PC-9 (cell line): Measurements from ENCODE around the gene RALGAPA2. TPM values are rescaled to one million over a fixed set of nuclear protein-coding genes. Genes with fewer than 3 reads are reported as not detected.

ENCODE experiments used
- BruUV-seq: library from RNA; stranded (reverse); fragments of 400-500 nt; replicated peaks from 2 replicates; lab custom pipeline; 2021; lab: Mats Ljungman, UMichigan
- CTCF ChIA-PET: fragments of 300-600 bp; sonication (Branson Sonifier 250); formaldehyde crosslinking; loops from one replicate; lab custom pipeline; 2022; ENCODE audit warnings: antibody characterized with exemption; lab: Charles Lee
- POLR2A ChIA-PET: fragments of 300-600 bp; sonication (Branson Sonifier 250); formaldehyde crosslinking; loops from one replicate; lab custom pipeline; 2022; ENCODE audit warnings: antibody characterized with exemption; ENCODE audit not compliant: unreplicated experiment; lab: Charles Lee
- DNase-seq, 2 experiments: peaks; one replicate each; pipeline versions ENCODE4 v3.0.0 to v3.0.0-alpha.2; 2015 to 2022; ENCODE audit warnings: mixed read lengths in 1 of 2
- H2AFZ ChIP-seq: fragments of 200-600 bp; sonication (generic); 2 replicates; pipeline ENCODE4 v1.8.1; 2017; ENCODE audit warnings: antibody characterized with exemption
- H3F3A ChIP-seq: fragments of 200-600 bp; sonication (generic); 2 replicates; pipeline ENCODE4 v1.8.1; 2017; ENCODE audit warnings: antibody characterized with exemption, mild to moderate bottlenecking, low read depth; ENCODE audit not compliant: insufficient read depth
- H3K27ac ChIP-seq: fragments of 200-600 bp; sonication (generic); 2 replicates; pipeline ENCODE4 v1.6.1; 2016; ENCODE audit warnings: mixed run types
- H3K27me3 ChIP-seq: fragments of 200-600 bp; sonication (generic); 2 replicates; pipeline ENCODE4 v1.6.1; 2016; ENCODE audit warnings: low read depth, mixed run types; ENCODE audit not compliant: insufficient read depth
- H3K36me3 ChIP-seq: fragments of 200-600 bp; sonication (generic); 2 replicates; pipeline ENCODE4 v1.6.1; 2016; ENCODE audit warnings: low read depth, mixed run types
- H3K4me1 ChIP-seq: fragments of 200-600 bp; sonication (generic); replicated peaks from 2 replicates; pipeline ENCODE4 v1.6.1; 2016; ENCODE audit warnings: mixed run types; ENCODE audit not compliant: insufficient read depth
- H3K4me2 ChIP-seq: fragments of 200-600 bp; sonication (generic); 2 replicates; pipeline ENCODE4 v1.6.1; 2017; ENCODE audit warnings: mixed run types
- H3K4me3 ChIP-seq: fragments of 200-600 bp; sonication (generic); 2 replicates; pipeline ENCODE4 v1.6.1; 2016; ENCODE audit warnings: mixed run types
- H3K79me2 ChIP-seq: fragments of 200-600 bp; sonication (generic); 2 replicates; pipeline ENCODE4 v1.6.1; 2017; ENCODE audit warnings: low read depth, mixed run types
- H3K9me2 ChIP-seq: fragments of 200-600 bp; sonication (generic); 2 replicates; pipeline ENCODE4 v1.8.1; 2017; ENCODE audit warnings: mild to moderate bottlenecking; ENCODE audit not compliant: insufficient read depth
- H3K9me3 ChIP-seq: fragments of 200-600 bp; sonication (generic); 2 replicates; pipeline ENCODE4 v1.8.1; 2016; ENCODE audit warnings: low read depth; ENCODE audit not compliant: insufficient read depth
- H4K20me1 ChIP-seq: fragments of 200-600 bp; sonication (generic); 2 replicates; pipeline ENCODE4 v1.8.1; 2017; ENCODE audit not compliant: insufficient read depth
- EZH2 ChIP-seq: fragments of 200-600 bp; sonication (generic); IDR thresholded peaks from 2 replicates; pipeline ENCODE4 v1.8.0; 2017; ENCODE audit warnings: antibody characterized with exemption, low read depth
- intact Hi-C: fragments of 100-400 bp; cut with micrococcal nuclease; formaldehyde crosslinking; loops from one replicate; pipeline ENCODE4 v1.10.0; 2022; ENCODE audit not compliant: unreplicated experiment
- total RNA-seq: library from RNA; stranded (reverse); gene quantifications from 2 replicates; pipeline ENCODE4 v1.2.3, GENCODE V29; 2021
- TF ChIP-seq, protein P1 (sequence below): fragments of 200-600 bp; sonication (generic); conservative IDR thresholded peaks from 2 replicates; pipeline ENCODE4 v1.6.1; 2017; ENCODE audit warnings: mixed run types, antibody characterized with exemption, mild to moderate bottlenecking, moderate library complexity

Gene RALGAPA2
- total RNA-seq, 1 experiment from 2014 or later = 28.7 TPM

DNA sequence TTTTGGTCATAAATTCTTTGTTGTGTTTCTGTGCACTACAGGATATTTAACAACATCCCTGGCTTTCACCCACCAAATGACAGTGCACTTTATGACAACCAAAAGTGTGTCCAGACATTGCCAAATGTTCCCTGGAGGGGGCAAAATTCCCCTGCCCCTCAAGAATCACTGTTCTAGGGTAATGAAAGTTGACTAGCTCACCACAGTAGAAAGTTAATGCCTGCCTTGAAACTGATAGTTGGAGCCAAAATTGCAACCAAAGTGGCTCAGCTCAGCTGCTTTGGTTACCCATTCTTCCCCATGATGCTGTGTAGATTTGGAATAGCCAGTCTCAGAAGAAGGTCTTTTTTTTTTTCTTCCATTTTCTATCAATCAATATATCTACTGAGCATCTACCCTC is 150.6 kb downstream of the RALGAPA2 start:
- H3K27me3 ChIP-seq = no peaks in the 10 kb centered on the region
- ChIA-PET POLR2A (no interaction called here), CTCF (no interaction called here)

DNA sequence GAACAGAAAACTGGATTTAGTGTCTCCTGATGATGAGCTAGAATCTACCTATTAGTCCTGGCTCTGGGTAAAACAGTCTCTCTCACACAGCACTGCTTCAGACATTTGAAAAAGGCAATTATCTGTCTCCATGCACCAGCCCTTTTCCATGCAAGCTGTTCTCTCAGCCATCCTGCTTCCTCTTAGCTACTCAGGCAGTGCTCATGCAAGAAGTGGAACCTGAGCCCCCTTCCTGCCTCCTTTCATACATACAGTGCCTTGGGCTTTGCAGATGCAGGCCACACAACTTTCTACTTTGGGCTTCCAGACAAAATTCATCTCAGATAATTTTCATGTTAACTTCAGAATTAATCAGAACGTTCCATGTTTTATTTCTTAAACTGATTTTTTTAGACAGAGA is 151.3 kb downstream of the RALGAPA2 start:
- TF ChIP-seq EZH2 = no peak
- TF ChIP-seq, protein P1, sequence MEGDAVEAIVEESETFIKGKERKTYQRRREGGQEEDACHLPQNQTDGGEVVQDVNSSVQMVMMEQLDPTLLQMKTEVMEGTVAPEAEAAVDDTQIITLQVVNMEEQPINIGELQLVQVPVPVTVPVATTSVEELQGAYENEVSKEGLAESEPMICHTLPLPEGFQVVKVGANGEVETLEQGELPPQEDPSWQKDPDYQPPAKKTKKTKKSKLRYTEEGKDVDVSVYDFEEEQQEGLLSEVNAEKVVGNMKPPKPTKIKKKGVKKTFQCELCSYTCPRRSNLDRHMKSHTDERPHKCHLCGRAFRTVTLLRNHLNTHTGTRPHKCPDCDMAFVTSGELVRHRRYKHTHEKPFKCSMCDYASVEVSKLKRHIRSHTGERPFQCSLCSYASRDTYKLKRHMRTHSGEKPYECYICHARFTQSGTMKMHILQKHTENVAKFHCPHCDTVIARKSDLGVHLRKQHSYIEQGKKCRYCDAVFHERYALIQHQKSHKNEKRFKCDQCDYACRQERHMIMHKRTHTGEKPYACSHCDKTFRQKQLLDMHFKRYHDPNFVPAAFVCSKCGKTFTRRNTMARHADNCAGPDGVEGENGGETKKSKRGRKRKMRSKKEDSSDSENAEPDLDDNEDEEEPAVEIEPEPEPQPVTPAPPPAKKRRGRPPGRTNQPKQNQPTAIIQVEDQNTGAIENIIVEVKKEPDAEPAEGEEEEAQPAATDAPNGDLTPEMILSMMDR = no peak
- no peaks in the 10 kb centered on the region for H3K79me2 ChIP-seq
- ChIA-PET POLR2A (no interaction called here), CTCF (no interaction called here)
- H2AFZ ChIP-seq = no peak overlapping the region
- H3F3A ChIP-seq = no peaks in the 10 kb centered on the region
- no peaks in the 10 kb centered on the region for H4K20me1 ChIP-seq
- BruUV-seq = no TSS peak
- H3K4me3 ChIP-seq = no peak overlapping the region
- H3K36me3 ChIP-seq = no peaks in the 10 kb centered on the region
- H3K9me3 ChIP-seq = no peaks in the 10 kb centered on the region
- H3K4me2 ChIP-seq = no peak overlapping the region
- no peak for DNase-seq
- no peaks in the 10 kb centered on the region for H3K4me1 ChIP-seq
- 0 out of 2 replicates have a peak, but pooled peaks cover 3% of the 10 kb centered on the region for H3K9me2 ChIP-seq
- H3K27me3 ChIP-seq = no peaks in the 10 kb centered on the region
- intact Hi-C loops = no loop called here
- H3K27ac ChIP-seq = no peak overlapping the region

More for the DNA sequence above, 150.6 kb downstream of the RALGAPA2 start:
- Histone ChIP-seq H3K9me2 (0 out of 2 replicates have a peak, but pooled peaks cover 3% of the 10 kb centered on the region), H3K4me1 (no peaks in the 10 kb centered on the region), H3K4me3 (no peak overlapping the region), H3F3A (no peaks in the 10 kb centered on the region), H3K79me2 (no peaks in the 10 kb centered on the region), H4K20me1 (no peaks in the 10 kb centered on the region), H3K9me3 (no peaks in the 10 kb centered on the region), H3K4me2 (no peak overlapping the region), H3K36me3 (no peaks in the 10 kb centered on the region), H2AFZ (no peak overlapping the region), H3K27ac (no peak overlapping the region)
- TF ChIP-seq, protein P1 = no peak
- TF ChIP-seq EZH2 = no peak
- no TSS peak for BruUV-seq
- DNase-seq = no peak
- intact Hi-C loops = no loop called here

DNA sequence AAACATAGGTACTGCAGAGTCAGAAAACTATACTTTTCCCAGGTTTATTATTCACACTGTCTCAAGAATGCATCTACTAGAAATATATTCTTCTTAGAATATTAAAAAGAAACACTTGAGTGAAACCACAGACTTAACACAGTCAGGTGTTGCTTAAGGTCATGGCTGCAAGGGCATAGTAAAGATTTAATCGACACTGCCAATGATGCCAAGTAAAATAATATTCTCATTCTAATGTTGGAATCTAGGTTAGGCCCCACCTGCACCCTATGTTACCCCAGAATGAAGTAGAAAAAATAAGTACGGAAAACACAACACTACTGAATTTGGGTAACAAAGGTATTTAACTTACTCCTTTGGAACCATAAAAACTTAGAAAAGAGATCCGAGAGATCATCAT is 155.0 kb downstream of the RALGAPA2 start:
- Histone ChIP-seq H3K4me1 (peaks cover 5% of the 10 kb centered on the region; the same call in 1 of the 2 replicates), H3K27me3 (no peaks in the 10 kb centered on the region), H3K9me3 (no peaks in the 10 kb centered on the region; the same call in 1 of the 2 replicates), H4K20me1 (no peaks in the 10 kb centered on the region), H3K9me2 (no peaks in the 10 kb centered on the region), H3K4me3 (no peak overlapping the region), H3F3A (no peaks in the 10 kb centered on the region), H3K27ac (no peak overlapping the region), H3K79me2 (no peaks in the 10 kb centered on the region), H2AFZ (no peak overlapping the region), H3K36me3 (no peaks in the 10 kb centered on the region), H3K4me2 (no peak overlapping the region)
- no peak for DNase-seq
- intact Hi-C loops = no loop called here
- ChIA-PET CTCF (interaction anchor here (0.7 kb wide), 1 partner anchor 75 kb away, joined by 3 read pairs; no protein-coding TSS in a partner anchor), POLR2A (no interaction called here)
- TF ChIP-seq EZH2 = no peak
- TF ChIP-seq, protein P1 = no peak
- BruUV-seq = no TSS peak
